ENCODE data around the gene HACL1.
A peak's percentile ranks its signal among the peaks of the same experiment; 100 is the strongest.

Gene HACL1

GRCh38 chr3:15579051-15579450 lies 22.3 kb downstream of the HACL1 start:
- DNase-seq (ENCODE audit: low read depth in 2 of 2), result no peak
- no peak overlapping the region for H3K4me3 ChIP-seq (replicated peaks in 1 of 2; ENCODE audit: low read depth in 2 of 2, low read length in 2 of 2)
- TF ChIP-seq CTCF (IDR thresholded peaks at IDR 0.05; ENCODE audit: low read depth, low read length), result no peak

GRCh38 chr3:15578289-15578867 lies 23.0 kb downstream of the HACL1 start:
- peak in 1 of 2 donors; percentile 43 for DNase-seq (ENCODE audit: low read depth in 2 of 2)
- no peak for TF ChIP-seq CTCF (IDR thresholded peaks at IDR 0.05; ENCODE audit: low read depth, low read length)
- no peak overlapping the region for H3K4me3 ChIP-seq (replicated peaks in 1 of 2; ENCODE audit: low read depth in 2 of 2, low read length in 2 of 2)

- no peak for DNase-seq (ENCODE audit: low read depth in 2 of 2)
- no peak overlapping the region for H3K4me3 ChIP-seq (replicated peaks in 1 of 2; ENCODE audit: low read depth in 2 of 2, low read length in 2 of 2)
- TF ChIP-seq CTCF (IDR thresholded peaks at IDR 0.05; ENCODE audit: low read depth, low read length), result no peak
Observed at GRCh38 chr3:15576475-15576874, 24.9 kb downstream of the HACL1 start.

GRCh38 chr3:15575446-15575845 lies 25.9 kb downstream of the HACL1 start:
- H3K4me3 ChIP-seq (replicated peaks in 1 of 2; ENCODE audit: low read depth in 2 of 2, low read length in 2 of 2), result no peak overlapping the region
- no peak for DNase-seq (ENCODE audit: low read depth in 2 of 2)
- TF ChIP-seq CTCF (IDR thresholded peaks at IDR 0.05; ENCODE audit: low read depth, low read length), result no peak

GRCh38 chr3:15572138-15572537 lies 29.2 kb downstream of the HACL1 start:
- TF ChIP-seq CTCF (IDR thresholded peaks at IDR 0.05; ENCODE audit: low read depth, low read length), result no peak
- no peak overlapping the region for H3K4me3 ChIP-seq (replicated peaks in 1 of 2; ENCODE audit: low read depth in 2 of 2, low read length in 2 of 2)
- no peak for DNase-seq (ENCODE audit: low read depth in 2 of 2)

GRCh38 chr3:15563190-15563589 lies 38.2 kb downstream of the HACL1 start:
- no peak for DNase-seq (ENCODE audit: low read depth in 2 of 2)
- TF ChIP-seq CTCF (IDR thresholded peaks at IDR 0.05; ENCODE audit: low read depth, low read length), result no peak
- no peak overlapping the region for H3K4me3 ChIP-seq (replicated peaks in 1 of 2; ENCODE audit: low read depth in 2 of 2, low read length in 2 of 2)

- DNase-seq (ENCODE audit: low read depth in 2 of 2), result no peak
- TF ChIP-seq CTCF (IDR thresholded peaks at IDR 0.05; ENCODE audit: low read depth, low read length), result no peak
Observed at GRCh38 chr3:15562560-15562959, 38.8 kb downstream of the HACL1 start.

More at GRCh38 chr3:15562560-15562959, 38.8 kb downstream of the HACL1 start:
- H3K4me3 ChIP-seq (replicated peaks in 1 of 2; ENCODE audit: low read depth in 2 of 2, low read length in 2 of 2), result no peak overlapping the region
